ENCODE measurements around the gene RFX3.

DNA sequence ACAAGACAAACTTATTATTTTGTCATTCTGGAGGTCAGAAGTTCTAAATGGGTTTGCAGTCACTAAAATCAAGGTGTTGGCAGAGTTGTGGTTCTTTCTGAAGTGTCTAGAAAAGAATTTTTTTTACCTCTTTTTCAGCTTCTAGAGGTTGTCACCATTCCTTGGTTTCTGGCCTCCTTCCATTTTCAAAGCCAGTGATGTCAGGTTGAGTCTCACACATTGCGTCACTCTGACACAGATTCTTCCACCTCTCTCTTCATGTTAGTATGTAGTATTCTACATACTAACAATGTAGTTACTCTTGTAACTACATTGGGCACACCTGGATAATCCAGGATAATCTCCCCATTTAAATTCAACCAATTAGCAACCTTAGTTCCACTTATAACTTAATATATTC lies 290.3 kb downstream of the RFX3 start:
- TF ChIP-seq, protein P1, sequence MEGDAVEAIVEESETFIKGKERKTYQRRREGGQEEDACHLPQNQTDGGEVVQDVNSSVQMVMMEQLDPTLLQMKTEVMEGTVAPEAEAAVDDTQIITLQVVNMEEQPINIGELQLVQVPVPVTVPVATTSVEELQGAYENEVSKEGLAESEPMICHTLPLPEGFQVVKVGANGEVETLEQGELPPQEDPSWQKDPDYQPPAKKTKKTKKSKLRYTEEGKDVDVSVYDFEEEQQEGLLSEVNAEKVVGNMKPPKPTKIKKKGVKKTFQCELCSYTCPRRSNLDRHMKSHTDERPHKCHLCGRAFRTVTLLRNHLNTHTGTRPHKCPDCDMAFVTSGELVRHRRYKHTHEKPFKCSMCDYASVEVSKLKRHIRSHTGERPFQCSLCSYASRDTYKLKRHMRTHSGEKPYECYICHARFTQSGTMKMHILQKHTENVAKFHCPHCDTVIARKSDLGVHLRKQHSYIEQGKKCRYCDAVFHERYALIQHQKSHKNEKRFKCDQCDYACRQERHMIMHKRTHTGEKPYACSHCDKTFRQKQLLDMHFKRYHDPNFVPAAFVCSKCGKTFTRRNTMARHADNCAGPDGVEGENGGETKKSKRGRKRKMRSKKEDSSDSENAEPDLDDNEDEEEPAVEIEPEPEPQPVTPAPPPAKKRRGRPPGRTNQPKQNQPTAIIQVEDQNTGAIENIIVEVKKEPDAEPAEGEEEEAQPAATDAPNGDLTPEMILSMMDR (IDR thresholded peaks at IDR 0.05; ENCODE audit: poor library complexity) = no peak
- TF ChIP-seq EZH2phosphoT487 (IDR thresholded peaks at IDR 0.05; ENCODE audit: low read depth, severe bottlenecking, unreplicated experiment) = no peak
